Endothelial cell (in vitro differentiated cells): ENCODE results near the gene CDS2. TPM values are rescaled to one million over a fixed set of nuclear protein-coding genes. Genes with fewer than 3 reads are reported as not detected.

Source experiments
- DNase-seq: peaks from one replicate; pipeline ENCODE4 v3.0.0; 2021; ENCODE audit warnings: low spot score
- H3K27ac Mint-ChIP-seq: one replicate; pipeline ENCODE4 v1.8.0; 2021; ENCODE audit warnings: mixed read lengths, inconsistent platforms; ENCODE audit not compliant: unreplicated experiment
- H3K27me3 Mint-ChIP-seq: one replicate; pipeline ENCODE4 v1.8.0; 2021; ENCODE audit warnings: mild to moderate bottlenecking, moderate library complexity, mixed read lengths, inconsistent platforms; ENCODE audit not compliant: unreplicated experiment
- H3K36me3 Mint-ChIP-seq: one replicate; pipeline ENCODE4 v1.8.0; 2021; ENCODE audit warnings: mild to moderate bottlenecking, low read depth, mixed read lengths, inconsistent platforms; ENCODE audit not compliant: unreplicated experiment
- H3K4me1 Mint-ChIP-seq: one replicate; pipeline ENCODE4 v1.8.0; 2021; ENCODE audit warnings: mild to moderate bottlenecking, mixed read lengths, inconsistent platforms; ENCODE audit not compliant: unreplicated experiment
- H3K4me3 Mint-ChIP-seq: one replicate; pipeline ENCODE4 v1.8.0; 2021; ENCODE audit warnings: mild to moderate bottlenecking, mixed read lengths, inconsistent platforms; ENCODE audit not compliant: unreplicated experiment
- H3K9me3 Mint-ChIP-seq: one replicate; pipeline ENCODE4 v1.8.0; 2021; ENCODE audit warnings: mixed read lengths, inconsistent platforms; ENCODE audit not compliant: unreplicated experiment
- CTCF ChIP-seq: fragments of 200-600 bp; sonication (generic); IDR thresholded peaks from one replicate; pipeline ENCODE4 v1.5.0; 2021; ENCODE audit warnings: antibody characterized with exemption; ENCODE audit not compliant: unreplicated experiment
- total RNA-seq: library from RNA; stranded (reverse); fragmentation: NEBNext Ultra II Directional; extraction: Animal tissue kit (Norgen Biotek cat#: 25700); gene quantifications from one replicate; pipeline ENCODE4 v1.2.1, GENCODE V29; 2021; ENCODE audit not compliant: unreplicated experiment

CDS2 gene
- total RNA-seq, 1 donor from 2014 or later, result 130 TPM

- no peak for TF ChIP-seq CTCF
- peaks cover 28% of the 10 kb centered on the region for H3K4me1 Mint-ChIP-seq
- peaks cover 50% of the 10 kb centered on the region for H3K36me3 Mint-ChIP-seq
- no peak for DNase-seq
- H3K27ac Mint-ChIP-seq, result no peak overlapping the region
- no peaks in the 10 kb centered on the region for H3K9me3 Mint-ChIP-seq
- H3K27me3 Mint-ChIP-seq, result peaks cover 4% of the 10 kb centered on the region
- no peak overlapping the region for H3K4me3 Mint-ChIP-seq
These were observed 55.9 kb downstream of the CDS2 start for GRCh38 chr20:5182615-5183254.

GRCh38 chr20:5183731-5184474 lies 57.1 kb downstream of the CDS2 start:
- no peak for TF ChIP-seq CTCF
- Mint-ChIP-seq H3K27me3 (peaks cover 4% of the 10 kb centered on the region), H3K4me3 (peak overlapping the region; percentile 8), H3K4me1 (peaks cover 17% of the 10 kb centered on the region), H3K36me3 (peaks cover 46% of the 10 kb centered on the region), H3K27ac (peak overlapping the region; percentile 32), H3K9me3 (no peaks in the 10 kb centered on the region)
- DNase-seq, result no peak

- no peak for TF ChIP-seq CTCF
- DNase-seq, result no peak
- Mint-ChIP-seq H3K36me3 (peaks cover 40% of the 10 kb centered on the region), H3K27me3 (peaks cover 4% of the 10 kb centered on the region), H3K4me1 (peaks cover 11% of the 10 kb centered on the region), H3K9me3 (no peaks in the 10 kb centered on the region), H3K4me3 (no peak overlapping the region), H3K27ac (no peak overlapping the region)
These were observed 57.9 kb downstream of the CDS2 start for GRCh38 chr20:5184684-5185083.

- no peaks in the 10 kb centered on the region for H3K9me3 Mint-ChIP-seq
- H3K4me1 Mint-ChIP-seq, result peaks cover 6% of the 10 kb centered on the region
- H3K36me3 Mint-ChIP-seq, result peaks cover 53% of the 10 kb centered on the region
- no peak overlapping the region for H3K4me3 Mint-ChIP-seq
- H3K27ac Mint-ChIP-seq, result no peak overlapping the region
- DNase-seq, result no peak
- peaks cover 4% of the 10 kb centered on the region for H3K27me3 Mint-ChIP-seq
- TF ChIP-seq CTCF, result no peak
These were observed 60.3 kb downstream of the CDS2 start for GRCh38 chr20:5187122-5187521.

GRCh38 chr20:5188736-5189135 lies 61.9 kb downstream of the CDS2 start:
- Mint-ChIP-seq H3K27me3 (peaks cover 4% of the 10 kb centered on the region), H3K27ac (no peak overlapping the region), H3K4me3 (no peak overlapping the region), H3K9me3 (no peaks in the 10 kb centered on the region), H3K4me1 (peaks cover 6% of the 10 kb centered on the region), H3K36me3 (peaks cover 37% of the 10 kb centered on the region)
- no peak for TF ChIP-seq CTCF
- no peak for DNase-seq
